Loucy (cell line): Measurements from ENCODE around the gene TICAM1.

Experiments used
- EZH2phosphoT487 ChIP-seq: fragments of 200-600 bp; IDR thresholded peaks from 2 replicates; pipeline ENCODE4 v1.6.1; 2018; ENCODE audit warnings: antibody characterized with exemption, mild to moderate bottlenecking, moderate library complexity, borderline replicate concordance
- TF ChIP-seq, protein P1 (sequence below): fragments of 200-600 bp; sonication (generic); conservative IDR thresholded peaks from 2 replicates; pipeline ENCODE4 v1.5.1; 2014; ENCODE audit warnings: mild to moderate bottlenecking, antibody characterized with exemption, low read length

DNA sequence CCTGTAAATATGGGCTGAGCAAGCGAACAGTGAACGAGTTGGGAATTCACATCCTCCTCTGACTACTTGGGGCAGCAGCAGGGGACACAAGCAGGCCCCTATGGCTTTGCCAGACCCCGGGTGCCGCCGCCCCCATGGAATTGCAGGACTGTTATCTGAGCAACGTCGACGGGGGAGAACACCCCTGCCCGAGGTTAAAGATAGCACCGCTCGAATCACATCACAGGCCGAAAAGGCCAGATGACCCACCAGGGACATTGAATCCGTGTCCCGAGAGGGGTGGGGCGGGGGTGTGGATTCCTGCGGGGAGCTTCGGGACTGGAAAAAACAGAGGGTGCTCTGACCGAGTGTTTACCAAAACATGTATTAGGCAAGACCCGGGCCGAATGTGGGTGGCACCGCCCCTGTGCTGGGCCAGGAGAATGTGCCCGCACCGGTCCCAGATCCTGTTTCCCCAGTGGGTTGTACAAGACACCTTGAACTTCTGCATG, 30.9 kb downstream of the TICAM1 start:
- TF ChIP-seq, protein P1, sequence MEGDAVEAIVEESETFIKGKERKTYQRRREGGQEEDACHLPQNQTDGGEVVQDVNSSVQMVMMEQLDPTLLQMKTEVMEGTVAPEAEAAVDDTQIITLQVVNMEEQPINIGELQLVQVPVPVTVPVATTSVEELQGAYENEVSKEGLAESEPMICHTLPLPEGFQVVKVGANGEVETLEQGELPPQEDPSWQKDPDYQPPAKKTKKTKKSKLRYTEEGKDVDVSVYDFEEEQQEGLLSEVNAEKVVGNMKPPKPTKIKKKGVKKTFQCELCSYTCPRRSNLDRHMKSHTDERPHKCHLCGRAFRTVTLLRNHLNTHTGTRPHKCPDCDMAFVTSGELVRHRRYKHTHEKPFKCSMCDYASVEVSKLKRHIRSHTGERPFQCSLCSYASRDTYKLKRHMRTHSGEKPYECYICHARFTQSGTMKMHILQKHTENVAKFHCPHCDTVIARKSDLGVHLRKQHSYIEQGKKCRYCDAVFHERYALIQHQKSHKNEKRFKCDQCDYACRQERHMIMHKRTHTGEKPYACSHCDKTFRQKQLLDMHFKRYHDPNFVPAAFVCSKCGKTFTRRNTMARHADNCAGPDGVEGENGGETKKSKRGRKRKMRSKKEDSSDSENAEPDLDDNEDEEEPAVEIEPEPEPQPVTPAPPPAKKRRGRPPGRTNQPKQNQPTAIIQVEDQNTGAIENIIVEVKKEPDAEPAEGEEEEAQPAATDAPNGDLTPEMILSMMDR, result no peak
- TF ChIP-seq EZH2phosphoT487, result no peak
